WTC11 (cell line): Measurements from ENCODE around the gene LY6G6F. TPM values are rescaled to one million over a fixed set of nuclear protein-coding genes. Genes with fewer than 3 reads are reported as not detected.

Experiments used
- ATAC-seq: fragments of 200-7000 bp; cut with Tn5 transposase; 2 replicates; pipeline ENCODE4 v1.10.0; 2021; ENCODE audit warnings: mild to moderate bottlenecking, moderate library complexity
- CTCF ChIA-PET: fragments of 300-600 bp; sonication (Branson Sonifier 250); formaldehyde crosslinking; loops from one replicate; lab custom pipeline; 2021; ENCODE audit warnings: antibody characterized with exemption; lab: Charles Lee
- POLR2A ChIA-PET: fragments of 350-600 bp; sonication (Branson Sonifier 250); formaldehyde crosslinking; loops from one replicate; lab custom pipeline; 2021; ENCODE audit warnings: antibody characterized with exemption; lab: Charles Lee
- DNase-seq: peaks from one replicate; pipeline ENCODE4 v3.0.0; 2021; ENCODE audit warnings: low spot score
- H3K27ac Mint-ChIP-seq: 2 replicates; pipeline ENCODE4 v1.8.0; 2021; ENCODE audit warnings: mixed read lengths
- H3K27me3 Mint-ChIP-seq: 2 replicates; pipeline ENCODE4 v1.8.0; 2021; ENCODE audit warnings: low read depth, mild to moderate bottlenecking, moderate library complexity, mixed read lengths
- H3K36me3 Mint-ChIP-seq: 2 replicates; pipeline ENCODE4 v1.8.0; 2021; ENCODE audit warnings: mixed read lengths
- H3K4me1 Mint-ChIP-seq: 2 replicates; pipeline ENCODE4 v1.8.0; 2022; ENCODE audit warnings: mixed read lengths
- H3K4me3 Mint-ChIP-seq: 2 replicates; pipeline ENCODE4 v1.8.0; 2021; ENCODE audit warnings: mild to moderate bottlenecking, moderate library complexity, mixed read lengths
- H3K9me3 Mint-ChIP-seq: 2 replicates; pipeline ENCODE4 v1.8.0; 2021; ENCODE audit warnings: mixed read lengths
- CREM ChIP-seq: sonication (generic); formaldehyde crosslinking; IDR thresholded peaks from 2 replicates; pipeline ENCODE4 v1.8.1; 2022; ENCODE audit warnings: mild to moderate bottlenecking, missing genetic modification reagents, moderate library complexity
- FOXK1 ChIP-seq: sonication (generic); formaldehyde crosslinking; IDR thresholded peaks from 2 replicates; pipeline ENCODE4 v1.8.0; 2022; ENCODE audit warnings: mild to moderate bottlenecking, moderate library complexity, missing genetic modification reagents
- GABPB1 ChIP-seq: sonication (generic); formaldehyde crosslinking; IDR thresholded peaks from 2 replicates; pipeline ENCODE4 v1.8.1; 2023; ENCODE audit warnings: mild to moderate bottlenecking, missing genetic modification reagents
- JAZF1 ChIP-seq: fragments of 250-450 bp; sonication (Bioruptor Pico); IDR thresholded peaks from 2 replicates; pipeline ENCODE4 v1.9.0; 2021; ENCODE audit warnings: moderate library complexity, mild to moderate bottlenecking, inconsistent platforms
- MYBL2 ChIP-seq: sonication (generic); formaldehyde crosslinking; IDR thresholded peaks from 2 replicates; pipeline ENCODE4 v1.8.1; 2023; ENCODE audit warnings: mild to moderate bottlenecking, moderate library complexity, missing genetic modification reagents
- OVOL2 ChIP-seq: fragments of 250-450 bp; sonication (Bioruptor Pico); IDR thresholded peaks from 2 replicates; pipeline ENCODE4 v1.9.0; 2021; ENCODE audit warnings: mild to moderate bottlenecking, borderline replicate concordance
- PRRX2 ChIP-seq: fragments of 250-450 bp; sonication (Bioruptor Pico); IDR thresholded peaks from 2 replicates; pipeline ENCODE4 v1.8.0; 2021; ENCODE audit warnings: mild to moderate bottlenecking
- RELA ChIP-seq: sonication (generic); formaldehyde crosslinking; IDR thresholded peaks from 2 replicates; pipeline ENCODE4 v1.8.1; 2022; ENCODE audit warnings: missing genetic modification reagents, mild to moderate bottlenecking, borderline replicate concordance
- RORB ChIP-seq: fragments of 250-450 bp; sonication (Bioruptor Pico); IDR thresholded peaks from 2 replicates; pipeline ENCODE4 v1.9.0; 2021; ENCODE audit warnings: mild to moderate bottlenecking
- SP1 ChIP-seq: sonication (generic); formaldehyde crosslinking; conservative IDR thresholded peaks from 2 replicates; pipeline ENCODE4 v1.8.1; 2022; ENCODE audit warnings: missing genetic modification reagents
- ZNF138 ChIP-seq: sonication (generic); formaldehyde crosslinking; conservative IDR thresholded peaks from 2 replicates; pipeline ENCODE4 v1.8.1; 2022; ENCODE audit warnings: mild to moderate bottlenecking, moderate library complexity, missing genetic modification reagents
- ZNF232 ChIP-seq: sonication (generic); formaldehyde crosslinking; IDR thresholded peaks from 2 replicates; pipeline ENCODE4 v1.8.0; 2022; ENCODE audit warnings: mild to moderate bottlenecking, missing genetic modification reagents
- ZNF263 ChIP-seq: sonication (generic); formaldehyde crosslinking; IDR thresholded peaks from 2 replicates; pipeline ENCODE4 v1.8.1; 2022; ENCODE audit warnings: low read depth, mild to moderate bottlenecking, moderate library complexity, missing genetic modification reagents
- ZNF671 ChIP-seq: fragments of 250-450 bp; sonication (Bioruptor Pico); IDR thresholded peaks from 2 replicates; pipeline ENCODE4 v1.8.0; 2021; ENCODE audit warnings: mild to moderate bottlenecking
- total RNA-seq: library from RNA; stranded (reverse); gene quantifications from 3 replicates; pipeline ENCODE4 v1.2.3, GENCODE V29; 2021
- TF ChIP-seq, protein P1 (sequence below): sonication (generic); formaldehyde crosslinking; IDR thresholded peaks from 2 replicates; pipeline ENCODE4 v1.8.1; 2022; ENCODE audit warnings: low read depth, missing genetic modification reagents, borderline replicate concordance
- TF ChIP-seq, protein P2 (sequence below): fragments of 250-450 bp; sonication (Bioruptor Pico); IDR thresholded peaks from 2 replicates; pipeline ENCODE4 v2.1.2; 2022; ENCODE audit warnings: mild to moderate bottlenecking, moderate library complexity
- TF ChIP-seq, protein P3 (sequence below): sonication (generic); formaldehyde crosslinking; IDR thresholded peaks from 2 replicates; pipeline ENCODE4 v1.8.0; 2023; ENCODE audit warnings: mild to moderate bottlenecking, missing genetic modification reagents
- TF ChIP-seq, protein P4 (sequence below): sonication (generic); formaldehyde crosslinking; IDR thresholded peaks from 2 replicates; pipeline ENCODE4 v1.8.1; 2022; ENCODE audit warnings: low read depth, mild to moderate bottlenecking, moderate library complexity, missing genetic modification reagents, borderline replicate concordance
- TF ChIP-seq, protein P5 (sequence below): sonication (generic); formaldehyde crosslinking; conservative IDR thresholded peaks from 2 replicates; pipeline ENCODE4 v1.8.1; 2022; ENCODE audit warnings: mild to moderate bottlenecking, missing genetic modification reagents

The LY6G6F gene
- total RNA-seq, 1 experiment from 2014 or later, result not detected

DNA sequence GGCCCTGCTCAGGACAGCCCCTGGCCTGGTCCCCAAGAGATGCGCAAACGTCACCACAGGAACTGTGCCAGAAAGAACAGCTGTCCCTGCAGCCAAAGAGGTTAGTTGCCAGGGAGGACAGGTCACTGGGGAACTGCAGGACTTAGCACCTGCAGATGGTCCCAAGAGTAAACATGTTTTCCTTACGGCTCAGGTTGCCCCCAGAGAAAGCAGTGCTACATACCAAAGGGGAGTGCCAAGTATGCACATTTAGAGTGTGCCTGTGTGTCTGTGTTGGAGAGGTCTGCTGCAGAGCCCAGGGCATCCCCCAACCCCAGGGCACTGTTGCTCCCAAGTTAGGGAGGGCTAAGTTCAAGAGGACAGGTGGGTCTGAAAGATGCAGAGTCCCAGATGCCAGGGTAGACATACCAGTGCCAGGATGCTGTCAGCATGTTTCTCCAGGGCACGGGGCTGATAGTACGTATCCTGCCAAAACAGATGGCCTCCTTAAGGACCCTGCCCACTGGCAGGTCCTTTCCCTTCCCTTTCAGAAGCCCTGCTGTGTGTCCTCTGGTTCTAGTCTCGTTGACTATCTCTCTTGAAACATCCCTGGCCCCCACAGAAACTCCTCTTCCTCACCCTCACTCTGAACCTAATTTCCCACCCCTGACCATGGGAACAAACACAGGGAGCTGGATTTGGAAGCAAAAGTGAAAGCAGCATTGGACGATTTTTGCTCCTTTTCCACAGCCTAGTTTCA is 4.8 kb upstream of the LY6G6F start:
- ChIA-PET POLR2A (no interaction called here), CTCF (interaction anchor here (1.8 to 2.2 kb wide), 3 partner anchors 12 to 250 kb away, joined by 5 to 15 read pairs (median 10); no protein-coding TSS in a partner anchor)
- Mint-ChIP-seq H3K4me3 (peak overlapping the region; percentile 95), H3K9me3 (no peaks in the 10 kb centered on the region), H3K4me1 (peaks cover 12% of the 10 kb centered on the region), H3K27ac (peak overlapping the region; percentile 94), H3K36me3 (no peaks in the 10 kb centered on the region; the same call in 1 of the 2 replicates), H3K27me3 (peaks cover 3% of the 10 kb centered on the region; the same call in 1 of the 2 replicates)
- no peak for DNase-seq
- no peak for TF ChIP-seq ZNF138 (CRISPR knock-in tag)
- ATAC-seq, result no peak

DNA sequence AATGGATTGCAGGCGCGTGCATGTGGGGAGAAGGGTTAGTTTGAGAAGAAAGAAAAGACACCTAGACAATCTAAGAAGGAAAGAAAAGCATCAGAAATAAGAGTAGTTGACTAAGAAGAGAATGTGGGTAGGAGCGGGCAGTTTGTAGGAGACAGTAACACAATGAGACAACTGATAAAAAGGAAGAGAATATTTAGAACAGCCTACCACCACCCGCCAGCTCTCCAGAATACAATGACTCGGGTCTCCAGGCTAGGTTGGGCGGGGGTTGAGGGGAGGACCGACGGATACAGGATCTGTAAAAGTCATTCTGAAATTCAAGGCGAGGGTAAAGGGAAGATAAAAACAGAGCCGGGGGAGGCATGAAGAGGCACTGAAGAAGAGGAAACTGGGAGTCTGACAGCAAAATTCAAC is 4.3 kb upstream of the LY6G6F start:
- ChIA-PET CTCF (interaction anchor here (0.8 to 2.2 kb wide), 9 partner anchors 13 to 250 kb away, joined by 4 to 15 read pairs (median 7); partner anchors contain the start of genes DDAH2, LY6G5C and VARS1), POLR2A (interaction anchor here (1.2 to 1.3 kb wide), 3 partner anchors 38 to 125 kb away, joined by 4 to 5 read pairs (median 4); partner anchors contain the start of genes GPANK1 and HSPA1B)
- TF ChIP-seq RORB (CRISPR knock-in tag), result no peak
- TF ChIP-seq, protein P1, sequence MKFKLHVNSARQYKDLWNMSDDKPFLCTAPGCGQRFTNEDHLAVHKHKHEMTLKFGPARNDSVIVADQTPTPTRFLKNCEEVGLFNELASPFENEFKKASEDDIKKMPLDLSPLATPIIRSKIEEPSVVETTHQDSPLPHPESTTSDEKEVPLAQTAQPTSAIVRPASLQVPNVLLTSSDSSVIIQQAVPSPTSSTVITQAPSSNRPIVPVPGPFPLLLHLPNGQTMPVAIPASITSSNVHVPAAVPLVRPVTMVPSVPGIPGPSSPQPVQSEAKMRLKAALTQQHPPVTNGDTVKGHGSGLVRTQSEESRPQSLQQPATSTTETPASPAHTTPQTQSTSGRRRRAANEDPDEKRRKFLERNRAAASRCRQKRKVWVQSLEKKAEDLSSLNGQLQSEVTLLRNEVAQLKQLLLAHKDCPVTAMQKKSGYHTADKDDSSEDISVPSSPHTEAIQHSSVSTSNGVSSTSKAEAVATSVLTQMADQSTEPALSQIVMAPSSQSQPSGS, result no peak
- no peak for TF ChIP-seq ZNF671
- TF ChIP-seq ZNF232 (CRISPR knock-in tag), result no peak
- TF ChIP-seq, protein P2, sequence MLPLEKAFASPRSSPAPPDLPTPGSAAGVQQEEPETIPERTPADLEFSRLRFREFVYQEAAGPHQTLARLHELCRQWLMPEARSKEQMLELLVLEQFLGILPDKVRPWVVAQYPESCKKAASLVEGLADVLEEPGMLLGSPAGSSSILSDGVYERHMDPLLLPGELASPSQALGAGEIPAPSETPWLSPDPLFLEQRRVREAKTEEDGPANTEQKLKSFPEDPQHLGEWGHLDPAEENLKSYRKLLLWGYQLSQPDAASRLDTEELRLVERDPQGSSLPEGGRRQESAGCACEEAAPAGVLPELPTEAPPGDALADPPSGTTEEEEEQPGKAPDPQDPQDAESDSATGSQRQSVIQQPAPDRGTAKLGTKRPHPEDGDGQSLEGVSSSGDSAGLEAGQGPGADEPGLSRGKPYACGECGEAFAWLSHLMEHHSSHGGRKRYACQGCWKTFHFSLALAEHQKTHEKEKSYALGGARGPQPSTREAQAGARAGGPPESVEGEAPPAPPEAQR (CRISPR knock-in tag), result no peak
- no peak for TF ChIP-seq PRRX2 (CRISPR knock-in tag)
- DNase-seq (no peak), ATAC-seq (peak; percentile 14)
- Mint-ChIP-seq H3K27me3 (peaks cover 7% of the 10 kb centered on the region; the same call in 1 of the 2 replicates), H3K4me3 (peak overlapping the region; percentile 95), H3K4me1 (peaks cover 12% of the 10 kb centered on the region), H3K9me3 (no peaks in the 10 kb centered on the region), H3K27ac (peak overlapping the region; percentile 94), H3K36me3 (no peaks in the 10 kb centered on the region; the same call in 1 of the 2 replicates)

DNA sequence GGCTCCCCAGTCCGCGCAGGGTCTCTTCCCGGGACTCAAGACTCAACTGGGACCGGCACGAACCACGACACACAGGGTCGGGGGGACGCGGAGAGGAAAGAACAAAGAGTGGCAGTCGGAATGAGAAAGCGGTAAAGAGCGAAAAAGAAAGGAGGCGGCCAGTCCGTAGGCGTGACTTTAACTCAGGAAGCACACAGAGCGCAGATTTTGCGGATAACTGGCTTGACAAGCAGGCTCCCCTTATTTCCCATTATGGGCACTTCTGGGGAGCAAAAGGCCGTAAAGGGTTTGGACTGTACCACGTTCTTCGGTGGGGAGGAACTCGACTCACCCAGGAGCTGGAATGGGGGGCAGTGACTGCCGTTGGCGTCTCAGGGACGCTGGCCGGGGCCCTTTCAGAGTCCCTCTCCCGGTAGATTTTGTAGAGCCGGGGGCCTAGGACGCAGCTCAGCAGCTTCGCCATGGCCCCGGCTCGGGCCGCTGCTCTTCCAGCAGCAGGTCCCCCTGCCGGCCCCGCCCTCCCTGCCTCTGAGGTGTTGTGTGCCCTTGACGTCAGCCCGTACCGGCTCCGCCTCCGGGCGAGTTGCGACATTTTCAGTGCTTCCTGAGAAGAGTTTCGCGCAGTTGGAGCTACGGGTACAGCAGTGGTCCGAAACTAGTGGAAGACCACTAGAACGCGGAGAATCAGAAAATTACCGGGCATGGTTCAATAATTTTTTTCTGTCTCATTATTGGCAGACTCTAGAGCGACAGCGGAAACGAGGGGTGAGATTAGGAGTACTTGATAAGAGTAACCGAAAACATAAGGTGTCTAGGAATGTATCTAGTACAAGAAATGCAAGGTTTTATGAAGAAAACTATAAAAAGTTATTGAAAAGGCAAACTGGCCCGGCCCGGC is 3.6 kb upstream of the LY6G6F start, which contains the start of gene ABHD16A:
ABHD16A (minus strand) TSS at position 506 of the 898 bp plus-strand sequence; CDS start at position 463, 43 bp downstream.
- DNase-seq, result peak; percentile 98
- ChIA-PET POLR2A (interaction anchor here (1.0 to 1.3 kb wide), 5 partner anchors 14 to 124 kb away, joined by 3 to 5 read pairs (median 4); partner anchors contain the start of genes C6orf47, GPANK1 and HSPA1B), CTCF (interaction anchor here (0.6 to 2.2 kb wide), 19 partner anchors 9 to 249 kb away, joined by 3 to 15 read pairs (median 5); partner anchors contain the start of genes DDAH2, LY6G5C, MPIG6B and VARS1)
- peak within 1 kb of the TSS; percentile 95 for H3K4me3 Mint-ChIP-seq
- H3K4me1 Mint-ChIP-seq, result peaks cover 12% of the 10 kb centered on the region
- no peaks in the 10 kb centered on the region for H3K9me3 Mint-ChIP-seq
- H3K36me3 Mint-ChIP-seq, result no peaks in the 10 kb centered on the region; the same call in 1 of the 2 replicates
- TF ChIP-seq RELA (CRISPR knock-in tag) (no peak), CREM (0 out of 2 replicates have a peak, but pooled peaks have one; percentile 44), MYBL2 (no peak), SP1 (CRISPR knock-in tag) (peak; percentile 68), OVOL2 (no peak), FOXK1 (CRISPR knock-in tag) (0 out of 2 replicates have a peak, but pooled peaks have one; percentile 45), ZNF138 (CRISPR knock-in tag) (no peak), ZNF263 (no peak), JAZF1 (CRISPR knock-in tag) (no peak), GABPB1 (CRISPR knock-in tag) (peak; percentile 85)
- TF ChIP-seq, protein P3, sequence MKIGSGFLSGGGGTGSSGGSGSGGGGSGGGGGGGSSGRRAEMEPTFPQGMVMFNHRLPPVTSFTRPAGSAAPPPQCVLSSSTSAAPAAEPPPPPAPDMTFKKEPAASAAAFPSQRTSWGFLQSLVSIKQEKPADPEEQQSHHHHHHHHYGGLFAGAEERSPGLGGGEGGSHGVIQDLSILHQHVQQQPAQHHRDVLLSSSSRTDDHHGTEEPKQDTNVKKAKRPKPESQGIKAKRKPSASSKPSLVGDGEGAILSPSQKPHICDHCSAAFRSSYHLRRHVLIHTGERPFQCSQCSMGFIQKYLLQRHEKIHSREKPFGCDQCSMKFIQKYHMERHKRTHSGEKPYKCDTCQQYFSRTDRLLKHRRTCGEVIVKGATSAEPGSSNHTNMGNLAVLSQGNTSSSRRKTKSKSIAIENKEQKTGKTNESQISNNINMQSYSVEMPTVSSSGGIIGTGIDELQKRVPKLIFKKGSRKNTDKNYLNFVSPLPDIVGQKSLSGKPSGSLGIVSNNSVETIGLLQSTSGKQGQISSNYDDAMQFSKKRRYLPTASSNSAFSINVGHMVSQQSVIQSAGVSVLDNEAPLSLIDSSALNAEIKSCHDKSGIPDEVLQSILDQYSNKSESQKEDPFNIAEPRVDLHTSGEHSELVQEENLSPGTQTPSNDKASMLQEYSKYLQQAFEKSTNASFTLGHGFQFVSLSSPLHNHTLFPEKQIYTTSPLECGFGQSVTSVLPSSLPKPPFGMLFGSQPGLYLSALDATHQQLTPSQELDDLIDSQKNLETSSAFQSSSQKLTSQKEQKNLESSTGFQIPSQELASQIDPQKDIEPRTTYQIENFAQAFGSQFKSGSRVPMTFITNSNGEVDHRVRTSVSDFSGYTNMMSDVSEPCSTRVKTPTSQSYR (CRISPR knock-in tag), result no peak
- TF ChIP-seq, protein P4, sequence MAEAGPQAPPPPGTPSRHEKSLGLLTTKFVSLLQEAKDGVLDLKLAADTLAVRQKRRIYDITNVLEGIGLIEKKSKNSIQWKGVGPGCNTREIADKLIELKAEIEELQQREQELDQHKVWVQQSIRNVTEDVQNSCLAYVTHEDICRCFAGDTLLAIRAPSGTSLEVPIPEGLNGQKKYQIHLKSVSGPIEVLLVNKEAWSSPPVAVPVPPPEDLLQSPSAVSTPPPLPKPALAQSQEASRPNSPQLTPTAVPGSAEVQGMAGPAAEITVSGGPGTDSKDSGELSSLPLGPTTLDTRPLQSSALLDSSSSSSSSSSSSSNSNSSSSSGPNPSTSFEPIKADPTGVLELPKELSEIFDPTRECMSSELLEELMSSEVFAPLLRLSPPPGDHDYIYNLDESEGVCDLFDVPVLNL (CRISPR knock-in tag), result no peak
- TF ChIP-seq, protein P5, sequence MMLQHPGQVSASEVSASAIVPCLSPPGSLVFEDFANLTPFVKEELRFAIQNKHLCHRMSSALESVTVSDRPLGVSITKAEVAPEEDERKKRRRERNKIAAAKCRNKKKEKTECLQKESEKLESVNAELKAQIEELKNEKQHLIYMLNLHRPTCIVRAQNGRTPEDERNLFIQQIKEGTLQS (CRISPR knock-in tag), result no peak
- peak within 1 kb of the TSS; percentile 99 for H3K27ac Mint-ChIP-seq
- peak; percentile 95 for ATAC-seq
- H3K27me3 Mint-ChIP-seq, result peaks cover 7% of the 10 kb centered on the region; the same call in 1 of the 2 replicates
